ENCODE results near the gene MCM6. TPM values are rescaled to one million over a fixed set of nuclear protein-coding genes. Genes with fewer than 3 reads are reported as not detected.

MCM6 gene
- total RNA-seq, 1 donor from 2014 or later: 74.4 TPM

- H3K4me1 ChIP-seq: no peaks in the 10 kb centered on the region
- H3K27me3 ChIP-seq: no peaks in the 10 kb centered on the region
- H3K4me2 ChIP-seq: no peak overlapping the region
- H3F3A ChIP-seq (ENCODE audit: low read depth): no peaks in the 10 kb centered on the region
- no peaks in the 10 kb centered on the region for H3K79me2 ChIP-seq (ENCODE audit: low read depth)
- no peaks in the 10 kb centered on the region for H3K9me3 Mint-ChIP-seq
- no peaks in the 10 kb centered on the region for H3K9me3 ChIP-seq (ENCODE audit: low read depth)
- H3K27me3 Mint-ChIP-seq (ENCODE audit: insufficient read depth, low read depth): peaks cover 2% of the 10 kb centered on the region
- H3K4me3 Mint-ChIP-seq: no peak overlapping the region
- no peak overlapping the region for H2AFZ ChIP-seq (replicated peaks)
- H3K36me3 ChIP-seq: no peaks in the 10 kb centered on the region
- H3K4me3 ChIP-seq: no peak overlapping the region
- DNase-seq (ENCODE audit: low spot score): no peak
- H3K36me3 Mint-ChIP-seq: peaks cover 7% of the 10 kb centered on the region
- no peak overlapping the region for H3K27ac Mint-ChIP-seq
- no peak overlapping the region for H3K9ac ChIP-seq
- H3K4me1 Mint-ChIP-seq: peaks cover 13% of the 10 kb centered on the region
- H4K20me1 ChIP-seq (ENCODE audit: low read depth): no peaks in the 10 kb centered on the region
- TF ChIP-seq EZH2 (IDR thresholded peaks at IDR 0.05): no peak
- TF ChIP-seq CTCF (IDR thresholded peaks at IDR 0.05): no peak
- no peak overlapping the region for H3K27ac ChIP-seq
These were observed 83.7 kb downstream of the MCM6 start for GRCh38 chr2:135792401-135793150.

- Mint-ChIP-seq H3K36me3 (peaks cover 17% of the 10 kb centered on the region), H3K27ac (peak overlapping the region; percentile 2)
- no peaks in the 10 kb centered on the region for H3K36me3 ChIP-seq
These were observed 84.6 kb downstream of the MCM6 start for GRCh38 chr2:135791418-135792190.

DNA sequence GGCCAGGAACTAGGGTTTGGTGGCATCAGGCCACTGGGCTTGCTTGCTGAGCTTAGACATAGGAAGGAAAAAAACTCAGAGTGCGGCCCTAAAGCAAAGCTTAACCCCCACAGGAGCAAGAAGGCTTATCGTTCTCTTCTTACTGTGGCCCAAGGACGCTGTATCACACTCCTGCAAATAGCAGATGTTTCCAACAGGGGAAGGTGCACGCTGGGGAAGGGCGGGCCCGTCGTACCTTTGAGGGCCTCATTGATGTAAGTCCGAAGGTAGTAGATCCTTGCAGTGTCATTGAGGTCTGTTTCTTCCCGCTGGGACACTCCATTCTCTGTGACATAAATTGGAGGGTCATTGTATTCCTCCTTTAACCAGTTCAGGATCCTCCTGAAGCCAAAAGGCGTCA is 85.8 kb downstream of the MCM6 start:
- Histone ChIP-seq H2AFZ (replicated peaks) (no peak overlapping the region), H3K9me3 (ENCODE audit: low read depth) (no peaks in the 10 kb centered on the region), H3K27me3 (no peaks in the 10 kb centered on the region), H3K27ac (no peak overlapping the region), H3K79me2 (ENCODE audit: low read depth) (no peaks in the 10 kb centered on the region), H3K9ac (no peak overlapping the region), H3K36me3 (no peaks in the 10 kb centered on the region), H3K4me1 (no peaks in the 10 kb centered on the region), H3F3A (ENCODE audit: low read depth) (no peaks in the 10 kb centered on the region), H3K4me2 (no peak overlapping the region), H4K20me1 (ENCODE audit: low read depth) (no peaks in the 10 kb centered on the region), H3K4me3 (no peak overlapping the region)
- DNase-seq (ENCODE audit: low spot score): no peak
- Mint-ChIP-seq H3K4me3 (no peak overlapping the region), H3K36me3 (peaks cover 23% of the 10 kb centered on the region), H3K4me1 (peaks cover 10% of the 10 kb centered on the region), H3K27me3 (ENCODE audit: insufficient read depth, low read depth) (no peaks in the 10 kb centered on the region), H3K9me3 (peaks cover under 1% of the 10 kb centered on the region), H3K27ac (no peak overlapping the region)
- no peak for TF ChIP-seq CTCF (IDR thresholded peaks at IDR 0.05)

More at GRCh38 chr2:135791418-135792190, 84.6 kb downstream of the MCM6 start:
- Histone ChIP-seq H3K4me2 (no peak overlapping the region), H3K4me3 (no peak overlapping the region), H3K27ac (no peak overlapping the region), H3K9me3 (ENCODE audit: low read depth) (no peaks in the 10 kb centered on the region), H4K20me1 (ENCODE audit: low read depth) (no peaks in the 10 kb centered on the region), H3K79me2 (ENCODE audit: low read depth) (no peaks in the 10 kb centered on the region), H3K4me1 (no peaks in the 10 kb centered on the region), H2AFZ (replicated peaks) (no peak overlapping the region), H3K9ac (no peak overlapping the region), H3K27me3 (no peaks in the 10 kb centered on the region), H3F3A (ENCODE audit: low read depth) (no peaks in the 10 kb centered on the region)
- no peaks in the 10 kb centered on the region for H3K9me3 Mint-ChIP-seq
- H3K4me3 Mint-ChIP-seq: no peak overlapping the region
- TF ChIP-seq EZH2phosphoT487 (IDR thresholded peaks at IDR 0.05): no peak
- no peak for TF ChIP-seq EZH2 (IDR thresholded peaks at IDR 0.05)
- no peak for TF ChIP-seq CTCF (IDR thresholded peaks at IDR 0.05)
- H3K4me1 Mint-ChIP-seq: peaks cover 10% of the 10 kb centered on the region
- no peak for DNase-seq (ENCODE audit: low spot score)
- H3K27me3 Mint-ChIP-seq (ENCODE audit: insufficient read depth, low read depth): peaks cover 2% of the 10 kb centered on the region

Small RNA genes lying within 50 kb of the gene (small RNA-seq; reads per million reads assigned to genes)
- not detected for gene RF00019

Other genes with a start within 250 kb of the MCM6 start
- 57.6 and 94.3 TPM in 2 replicates for gene UBXN4, start 134.6 kb downstream of the MCM6 start, total RNA-seq (ENCODE audit: low replicate concordance)
- 0.03 TPM in 1 of 2 replicates, not detected in the other for gene LCT, start 39.3 kb downstream of the MCM6 start, total RNA-seq (ENCODE audit: low replicate concordance)
- gene DARS1, start 109.2 kb upstream of the MCM6 start, total RNA-seq (ENCODE audit: low replicate concordance): 175 and 227 TPM in 2 replicates
- gene CXCR4, start 241.7 kb upstream of the MCM6 start, total RNA-seq (ENCODE audit: low replicate concordance): 31.0 and 32.6 TPM in 2 replicates

Measured in neural progenitor cell (in vitro differentiated cells).